ENCODE results near the gene FOXE1.

Gene FOXE1

DNA sequence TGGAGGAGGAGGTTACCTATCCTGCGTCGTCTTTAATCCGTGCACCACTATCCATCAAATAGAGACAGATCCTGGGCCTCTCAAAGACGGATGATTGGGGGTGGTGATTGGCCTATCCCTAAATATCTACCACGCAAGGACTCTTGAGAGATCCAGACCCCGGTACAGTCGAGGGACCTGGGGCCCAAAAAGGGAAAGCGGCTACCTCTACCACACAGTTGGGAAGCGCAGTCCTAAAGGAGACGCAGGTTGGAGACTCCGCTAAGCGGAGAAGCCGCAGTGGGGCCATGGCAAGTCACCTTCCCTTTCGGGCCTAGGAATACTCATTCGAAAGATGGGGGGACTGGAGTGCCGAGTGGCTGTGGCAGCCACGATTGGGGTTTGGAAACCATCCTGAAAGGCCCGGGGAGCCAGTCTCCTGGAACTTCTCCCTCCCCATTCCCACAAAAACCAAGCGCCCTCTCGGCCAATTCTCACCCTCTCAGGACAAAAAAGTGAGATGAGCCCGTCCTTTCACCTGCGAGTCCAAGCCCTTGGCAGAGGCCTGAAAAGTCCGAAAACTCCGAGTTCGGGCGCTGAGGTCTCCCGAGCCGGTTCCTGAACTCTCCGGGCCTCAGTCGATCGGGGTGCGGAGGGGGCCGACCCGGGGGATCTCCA, 499 bp upstream of the FOXE1 start:
- Histone ChIP-seq H3K9me3 (ENCODE audit: control insufficient read depth, insufficient read depth, low read depth, low read length) (no peaks in the 10 kb centered on the region), H3K4me3 (ENCODE audit: low read depth, low read length) (no peak overlapping the region), H3K4me1 (ENCODE audit: control insufficient read depth, insufficient read depth, low read length) (no peaks in the 10 kb centered on the region), H3K27ac (ENCODE audit: extremely low read depth, low read depth, low read length) (no peak overlapping the region), H3K36me3 (ENCODE audit: control insufficient read depth in 2 of 2, insufficient read depth in 1 of 2, low read length in 2 of 2) (no peaks in the 10 kb centered on the region)
- POLR2A ChIA-PET = no interaction called here
- CTCF ChIA-PET = interaction anchor here (1.1 kb wide), 1 partner anchor 8 kb away, joined by 3 read pairs; no protein-coding TSS in a partner anchor
- no peak for TF ChIP-seq ZNF248 (tag by site-specific recombination; IDR thresholded peaks at IDR 0.05)
- no peak for TF ChIP-seq ZNF24 (tag by site-specific recombination; IDR thresholded peaks at IDR 0.05)
- TF ChIP-seq PRDM2 (tag by site-specific recombination; IDR thresholded peaks at IDR 0.05; ENCODE audit: borderline replicate concordance) = no peak
- no peak for TF ChIP-seq ZNF629 (tag by site-specific recombination; IDR thresholded peaks at IDR 0.05)
- TF ChIP-seq MYNN (tag by site-specific recombination; IDR thresholded peaks at IDR 0.05; ENCODE audit: borderline replicate concordance) = no peak
- TF ChIP-seq BCL11A (tag by site-specific recombination; IDR thresholded peaks at IDR 0.05; ENCODE audit: low read depth) = no peak
- no peak for TF ChIP-seq ZNF280C (tag by site-specific recombination; IDR thresholded peaks at IDR 0.05)

GRCh38 chr9:97853844-97854695, 1.0 kb downstream of the FOXE1 start:
- Histone ChIP-seq H3K4me3 (ENCODE audit: low read depth, low read length) (peak overlapping the region; percentile 48), H3K36me3 (ENCODE audit: control insufficient read depth in 2 of 2, insufficient read depth in 1 of 2, low read length in 2 of 2) (no peaks in the 10 kb centered on the region), H3K27ac (ENCODE audit: extremely low read depth, low read depth, low read length) (peak overlapping the region; percentile 74; the same call in 1 of the 2 replicates), H3K9me3 (ENCODE audit: control insufficient read depth, insufficient read depth, low read depth, low read length) (no peaks in the 10 kb centered on the region), H3K4me1 (ENCODE audit: control insufficient read depth, insufficient read depth, low read length) (no peaks in the 10 kb centered on the region)
- POLR2A ChIA-PET = interaction anchor here (0.7 to 1.5 kb wide), 3 partner anchors 9 to 20 kb away, joined by 3 to 6 read pairs (median 4); no protein-coding TSS in a partner anchor
- CTCF ChIA-PET = interaction anchor here (0.6 to 1.8 kb wide), 8 partner anchors 9 to 108 kb away, joined by 3 to 8 read pairs (median 5); no protein-coding TSS in a partner anchor
- TF ChIP-seq HOXA7 (CRISPR knock-in tag; IDR thresholded peaks at IDR 0.05; ENCODE audit: borderline replicate concordance) (no peak), ZNF23 (tag by site-specific recombination; IDR thresholded peaks at IDR 0.05; ENCODE audit: borderline replicate concordance) (no peak), ZNF596 (tag by site-specific recombination; IDR thresholded peaks at IDR 0.05) (0 out of 2 replicates have a peak, but pooled peaks have one; percentile 19), ZNF560 (tag by site-specific recombination; IDR thresholded peaks at IDR 0.05; ENCODE audit: borderline replicate concordance) (peak; percentile 57; the same call in 1 of the 2 replicates), ZBTB48 (tag by site-specific recombination; IDR thresholded peaks at IDR 0.05) (no peak), ZNF785 (tag by site-specific recombination; IDR thresholded peaks at IDR 0.05) (no peak), SETDB1 (IDR thresholded peaks at IDR 0.05; ENCODE audit: insufficient read length, low read length) (no peak), ZNF623 (tag by site-specific recombination; IDR thresholded peaks at IDR 0.05) (no peak), ZNF629 (tag by site-specific recombination; IDR thresholded peaks at IDR 0.05) (0 out of 2 replicates have a peak, but pooled peaks have one; percentile 15), TCF7L2 (IDR thresholded peaks at IDR 0.05; ENCODE audit: borderline replicate concordance, low read depth, low read length) (no peak), ZNF24 (tag by site-specific recombination; IDR thresholded peaks at IDR 0.05) (no peak), ZNF692 (tag by site-specific recombination; IDR thresholded peaks at IDR 0.05) (0 out of 2 replicates have a peak, but pooled peaks have one; percentile 42), GLI2 (tag by site-specific recombination; IDR thresholded peaks at IDR 0.05; ENCODE audit: borderline replicate concordance, low read depth) (no peak)
- TF ChIP-seq, protein P1, sequence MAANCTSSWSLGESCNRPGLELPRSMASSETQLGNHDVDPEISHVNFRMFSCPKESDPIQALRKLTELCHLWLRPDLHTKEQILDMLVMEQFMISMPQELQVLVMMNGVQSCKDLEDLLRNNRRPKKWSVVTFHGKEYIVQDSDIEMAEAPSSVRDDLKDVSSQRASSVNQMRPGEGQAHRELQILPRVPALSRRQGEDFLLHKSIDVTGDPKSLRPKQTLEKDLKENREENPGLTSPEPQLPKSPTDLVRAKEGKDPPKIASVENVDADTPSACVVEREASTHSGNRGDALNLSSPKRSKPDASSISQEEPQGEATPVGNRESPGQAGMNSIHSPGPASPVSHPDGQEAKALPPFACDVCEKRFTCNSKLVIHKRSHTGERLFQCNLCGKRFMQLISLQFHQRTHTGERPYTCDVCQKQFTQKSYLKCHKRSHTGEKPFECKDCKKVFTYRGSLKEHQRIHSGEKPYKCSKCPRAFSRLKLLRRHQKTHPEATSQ (tag by site-specific recombination; IDR thresholded peaks at IDR 0.05) = no peak

Measured in HEK293 (cell line).